Upper lobe of right lung (tissue), 1 donor: Measurements from ENCODE around the gene HDAC4. TPM values are rescaled to one million over a fixed set of nuclear protein-coding genes. Genes with fewer than 3 reads are reported as not detected.

Source experiments
- ATAC-seq: fragments of 200-7000 bp; cut with Tn5 transposase; one replicate; pipeline ENCODE4 v1.9.1; 2020; ENCODE audit warnings: mild to moderate bottlenecking, moderate library complexity
- DNase-seq: peaks from one replicate; pipeline ENCODE4 v3.0.0-alpha.2; 2020
- H3K27ac ChIP-seq: fragments of 200-600 bp; one replicate; pipeline ENCODE4 v1.8.0; 2022
- H3K27me3 ChIP-seq: fragments of 200-600 bp; one replicate; pipeline ENCODE4 v1.8.0; 2022; ENCODE audit warnings: mild to moderate bottlenecking
- H3K36me3 ChIP-seq: fragments of 200-600 bp; one replicate; pipeline ENCODE4 v1.8.0; 2022
- H3K4me1 ChIP-seq: fragments of 200-600 bp; one replicate; pipeline ENCODE4 v1.8.0; 2022
- H3K4me3 ChIP-seq: fragments of 200-600 bp; one replicate; pipeline ENCODE4 v1.8.0; 2022; ENCODE audit warnings: mild to moderate bottlenecking
- H3K9me3 ChIP-seq: fragments of 200-600 bp; one replicate; pipeline ENCODE4 v1.8.0; 2022
- CTCF ChIP-seq: fragments of 200-600 bp; IDR thresholded peaks from one replicate; pipeline ENCODE4 v1.8.0; 2022; ENCODE audit warnings: antibody characterized with exemption
- intact Hi-C: fragments of 100-400 bp; cut with DNase I; formaldehyde crosslinking; loops from one replicate; pipeline ENCODE4 v1.11.0; 2022
- total RNA-seq: library from RNA; stranded (reverse); fragmentation: NEBNext Ultra II Directional; extraction: Animal tissue kit (Norgen Biotek cat#: 25700); gene quantifications from one replicate; pipeline ENCODE4 v1.2.1, GENCODE V29; 2021
- donor health status: DM: no; HTN: yes; CAD: no; lungs with severe emphysema.

HDAC4 gene
- total RNA-seq, 1 donor from 2014 or later: 44.1 TPM

- Histone ChIP-seq H3K4me1 (peaks cover 17% of the 10 kb centered on the region), H3K27ac (no peak overlapping the region), H3K4me3 (peak overlapping the region; percentile 61), H3K9me3 (no peaks in the 10 kb centered on the region), H3K36me3 (no peaks in the 10 kb centered on the region), H3K27me3 (no peaks in the 10 kb centered on the region)
- ATAC-seq (no peak), DNase-seq (peak; percentile 74)
- intact Hi-C loops: no loop called here
- no peak for TF ChIP-seq CTCF
Observed at GRCh38 chr2:239399433-239399920, 1.3 kb downstream of the HDAC4 start.

GRCh38 chr2:239398521-239398921 lies 2.3 kb downstream of the HDAC4 start:
- peaks cover 18% of the 10 kb centered on the region for H3K4me1 ChIP-seq
- DNase-seq (peak; percentile 50), ATAC-seq (no peak)
- H3K9me3 ChIP-seq: no peaks in the 10 kb centered on the region
- H3K27ac ChIP-seq: no peak overlapping the region
- TF ChIP-seq CTCF: no peak
- H3K27me3 ChIP-seq: no peaks in the 10 kb centered on the region
- no peaks in the 10 kb centered on the region for H3K36me3 ChIP-seq
- intact Hi-C loops: no loop called here
- H3K4me3 ChIP-seq: no peak overlapping the region

- DNase-seq (peak; percentile 31), ATAC-seq (no peak)
- TF ChIP-seq CTCF: no peak
- Histone ChIP-seq H3K4me3 (no peak overlapping the region), H3K27ac (no peak overlapping the region), H3K27me3 (no peaks in the 10 kb centered on the region), H3K4me1 (peaks cover 23% of the 10 kb centered on the region), H3K9me3 (no peaks in the 10 kb centered on the region), H3K36me3 (no peaks in the 10 kb centered on the region)
- intact Hi-C loops: no loop called here
Observed at GRCh38 chr2:239397931-239398471, 2.8 kb downstream of the HDAC4 start.

GRCh38 chr2:239396881-239397681 lies 3.7 kb downstream of the HDAC4 start:
- peaks cover 24% of the 10 kb centered on the region for H3K4me1 ChIP-seq
- peak; percentile 70 for DNase-seq
- H3K36me3 ChIP-seq: no peaks in the 10 kb centered on the region
- no peaks in the 10 kb centered on the region for H3K27me3 ChIP-seq
- H3K27ac ChIP-seq: no peak overlapping the region
- H3K9me3 ChIP-seq: no peaks in the 10 kb centered on the region
- no peak for TF ChIP-seq CTCF
- ATAC-seq: no peak
- no peak overlapping the region for H3K4me3 ChIP-seq
- intact Hi-C loops: no loop called here

GRCh38 chr2:239395524-239395923 lies 5.3 kb downstream of the HDAC4 start:
- intact Hi-C loops: no loop called here
- Histone ChIP-seq H3K36me3 (no peaks in the 10 kb centered on the region), H3K27ac (no peak overlapping the region), H3K4me3 (no peak overlapping the region), H3K27me3 (no peaks in the 10 kb centered on the region), H3K4me1 (peaks cover 23% of the 10 kb centered on the region), H3K9me3 (no peaks in the 10 kb centered on the region)
- no peak for TF ChIP-seq CTCF
- peak; percentile 29 for ATAC-seq
- peak; percentile 48 for DNase-seq
